Skeletal muscle satellite cell (primary cell): ENCODE measurements around the gene LRMDA.

ENCODE experiments used
- H3K27me3 ChIP-seq: 2 replicates; pipeline ENCODE4 v1.7.0; 2013; ENCODE audit warnings: low read length; ENCODE audit not compliant: control insufficient read depth, insufficient read depth
- H3K36me3 ChIP-seq: 2 replicates; pipeline ENCODE4 v1.7.0; 2013; ENCODE audit warnings: mild to moderate bottlenecking, control low read depth, low read length; ENCODE audit not compliant: insufficient read depth
- H3K4me1 ChIP-seq: 2 replicates; pipeline ENCODE4 v1.7.0; 2013; ENCODE audit warnings: low read length; ENCODE audit not compliant: control insufficient read depth, insufficient read depth
- H3K4me2 ChIP-seq: 2 replicates; pipeline ENCODE4 v1.7.0; 2013; ENCODE audit warnings: mild to moderate bottlenecking, low read length
- H3K4me3 ChIP-seq: 2 replicates; pipeline ENCODE4 v1.7.0; 2013; ENCODE audit warnings: low read length
- H3K9ac ChIP-seq: 2 replicates; pipeline ENCODE4 v1.7.0; 2013; ENCODE audit warnings: mild to moderate bottlenecking, low read depth, low read length, moderate library complexity
- H3K9me3 ChIP-seq: replicated peaks from 2 replicates; pipeline ENCODE4 v1.7.0; 2013; ENCODE audit warnings: mild to moderate bottlenecking, control low read depth, low read length

Gene LRMDA

DNA sequence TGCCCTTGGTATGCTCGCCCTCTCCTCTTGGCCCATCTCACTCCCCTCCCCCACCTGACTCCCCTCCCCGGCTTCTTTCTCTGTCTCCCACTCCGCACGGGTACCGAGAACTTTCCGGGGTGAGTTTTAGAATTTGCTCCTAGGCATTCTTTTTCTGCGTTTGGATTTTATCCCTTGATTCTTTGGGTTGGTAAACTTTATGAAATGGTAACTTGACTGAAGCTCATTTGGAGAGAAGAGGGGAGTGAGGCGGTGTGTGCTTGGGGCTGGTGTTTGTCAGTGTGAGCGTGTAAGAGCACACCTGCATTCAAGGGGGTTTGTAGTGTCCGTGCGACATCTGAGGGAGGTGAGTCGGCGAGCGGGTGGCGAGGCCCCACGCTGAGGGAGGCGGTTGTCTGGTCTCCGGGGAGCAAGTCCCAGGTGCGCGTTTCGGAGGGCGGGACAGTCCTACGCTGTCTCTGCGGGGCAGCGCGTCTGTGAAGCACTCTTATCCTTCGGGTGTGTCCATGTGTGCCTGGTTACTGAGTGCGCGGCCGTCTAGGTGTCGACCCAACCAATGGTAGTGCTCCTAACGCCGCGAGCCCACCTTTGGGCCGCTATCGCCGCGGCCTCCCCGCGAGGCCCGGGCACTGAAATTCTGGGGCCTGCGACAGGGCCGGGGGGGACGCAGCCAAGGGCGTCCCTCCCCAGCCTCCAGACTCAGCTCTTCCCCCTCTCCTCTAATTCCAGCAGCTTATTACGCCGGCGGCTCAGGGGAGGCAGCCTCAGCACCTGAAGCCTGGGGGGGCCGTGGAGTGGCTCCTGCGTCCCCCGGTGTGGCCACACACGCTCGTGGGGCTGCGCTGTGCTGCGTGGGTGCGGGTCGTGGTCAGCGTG, 27.2 kb upstream of the LRMDA start:
- H3K9ac ChIP-seq, result no peak overlapping the region
- no peaks in the 10 kb centered on the region for H3K9me3 ChIP-seq
- peak overlapping the region; percentile 95 for H3K4me3 ChIP-seq
- peaks cover 56% of the 10 kb centered on the region for H3K27me3 ChIP-seq
- H3K4me2 ChIP-seq, result peak overlapping the region; percentile 90
- H3K4me1 ChIP-seq, result peaks cover 20% of the 10 kb centered on the region
- H3K36me3 ChIP-seq, result peaks cover 2% of the 10 kb centered on the region

DNA sequence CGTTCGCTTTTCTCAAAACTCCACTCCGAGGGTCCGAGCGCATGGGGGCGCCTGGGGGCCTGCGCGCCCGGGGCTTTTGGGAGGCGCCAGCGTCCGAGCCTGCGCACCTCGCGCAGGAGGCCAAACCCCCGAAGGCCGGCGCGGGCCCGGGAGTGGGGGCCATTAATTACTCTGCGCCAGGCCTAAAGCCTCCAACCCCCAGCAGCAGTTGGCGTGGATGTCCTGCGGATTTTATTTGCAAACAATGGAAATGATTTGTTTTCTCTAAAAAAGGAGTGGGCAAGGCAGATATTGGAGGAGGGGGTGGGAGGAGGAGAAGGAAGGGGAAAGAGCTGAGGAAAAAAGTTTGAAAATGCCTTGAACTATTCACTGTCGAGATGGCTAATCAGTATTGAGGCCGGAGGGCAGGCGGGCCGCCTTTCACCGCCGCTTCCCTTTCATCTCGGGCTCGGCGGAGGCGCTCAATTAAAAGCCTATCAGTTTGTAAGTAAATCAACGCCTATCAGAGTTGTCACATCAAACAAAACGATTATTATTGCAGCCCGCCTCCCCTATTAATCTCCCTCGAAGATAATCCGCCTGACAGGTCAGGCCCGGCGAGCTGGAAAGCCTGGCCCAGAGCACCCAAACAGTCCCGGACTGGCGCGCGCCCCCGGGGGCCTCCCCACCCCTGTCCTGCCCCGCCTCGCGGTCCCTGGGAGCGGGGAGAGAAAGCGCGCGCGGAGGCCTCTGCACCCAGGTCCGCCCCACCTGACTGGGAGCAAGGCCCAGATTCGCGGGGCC, 26.4 kb upstream of the LRMDA start:
- no peak overlapping the region for H3K4me3 ChIP-seq
- no peaks in the 10 kb centered on the region for H3K9me3 ChIP-seq
- H3K4me1 ChIP-seq, result peaks cover 15% of the 10 kb centered on the region
- H3K27me3 ChIP-seq, result peaks cover 65% of the 10 kb centered on the region
- H3K4me2 ChIP-seq, result no peak overlapping the region
- no peaks in the 10 kb centered on the region for H3K36me3 ChIP-seq
- no peak overlapping the region for H3K9ac ChIP-seq

GRCh38 chr10:75405598-75406461, 25.6 kb upstream of the LRMDA start:
- H3K9ac ChIP-seq, result no peak overlapping the region
- peaks cover 73% of the 10 kb centered on the region for H3K27me3 ChIP-seq
- H3K4me3 ChIP-seq, result no peak overlapping the region
- no peak overlapping the region for H3K4me2 ChIP-seq
- no peaks in the 10 kb centered on the region for H3K36me3 ChIP-seq
- H3K4me1 ChIP-seq, result peaks cover 15% of the 10 kb centered on the region
- no peaks in the 10 kb centered on the region for H3K9me3 ChIP-seq

- Histone ChIP-seq H3K9ac (no peak overlapping the region), H3K4me2 (peak overlapping the region; percentile 87), H3K9me3 (no peaks in the 10 kb centered on the region), H3K4me1 (peaks cover 15% of the 10 kb centered on the region), H3K36me3 (no peaks in the 10 kb centered on the region), H3K4me3 (no peak overlapping the region), H3K27me3 (peaks cover 81% of the 10 kb centered on the region)
Measured at GRCh38 chr10:75406462-75407223, 24.8 kb upstream of the LRMDA start.

GRCh38 chr10:75407224-75407712, 24.2 kb upstream of the LRMDA start:
- H3K9ac ChIP-seq, result no peak overlapping the region
- H3K9me3 ChIP-seq, result no peaks in the 10 kb centered on the region
- peak overlapping the region; percentile 87 for H3K4me2 ChIP-seq
- peak overlapping the region; percentile 74 for H3K4me3 ChIP-seq
- no peaks in the 10 kb centered on the region for H3K36me3 ChIP-seq
- H3K4me1 ChIP-seq, result peaks cover 15% of the 10 kb centered on the region
- H3K27me3 ChIP-seq, result peaks cover 84% of the 10 kb centered on the region

DNA sequence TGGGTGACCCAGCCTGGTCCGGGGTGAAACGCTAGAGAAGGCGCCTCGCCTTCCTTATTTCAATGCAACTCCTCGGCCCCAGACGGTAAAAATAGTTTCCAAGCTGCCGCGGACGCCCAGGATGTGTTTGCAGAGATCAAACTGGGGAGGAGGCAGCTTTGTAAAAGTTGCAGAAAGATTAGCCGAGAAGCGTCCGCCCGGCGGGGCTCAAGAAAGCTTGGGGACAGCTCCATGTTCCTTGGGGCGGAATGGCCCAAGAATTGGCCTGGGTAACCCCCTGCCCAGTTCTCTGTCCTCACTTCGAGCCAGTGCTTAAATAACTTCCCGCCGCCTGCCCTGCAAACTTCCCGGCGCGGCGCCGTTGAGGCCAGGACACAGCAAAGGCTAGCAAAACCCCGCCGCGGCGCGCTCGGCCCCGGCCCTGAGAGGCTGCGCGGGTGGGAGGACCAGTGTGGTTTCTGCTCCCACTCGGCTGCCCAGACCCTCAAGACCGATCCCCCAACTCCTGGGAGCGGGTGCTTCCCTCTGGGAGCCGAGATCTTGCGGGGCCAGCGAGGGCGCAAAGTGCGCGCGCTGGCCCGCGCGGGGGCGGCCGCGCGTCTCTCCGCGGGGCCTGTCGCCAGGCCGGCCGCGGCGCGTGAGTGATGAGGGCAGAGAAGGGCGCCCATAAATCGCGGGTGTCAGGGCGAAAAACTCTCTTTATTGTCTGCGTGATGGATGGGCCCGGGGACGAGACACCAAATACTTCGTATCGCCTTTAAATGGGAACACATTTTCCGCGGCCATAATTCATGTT, 23.5 kb upstream of the LRMDA start:
- Histone ChIP-seq H3K36me3 (no peaks in the 10 kb centered on the region), H3K9me3 (no peaks in the 10 kb centered on the region), H3K9ac (peak overlapping the region; percentile 79), H3K4me1 (peaks cover 13% of the 10 kb centered on the region), H3K4me2 (peak overlapping the region; percentile 87), H3K27me3 (peaks cover 88% of the 10 kb centered on the region), H3K4me3 (peak overlapping the region; percentile 74)

- Histone ChIP-seq H3K9ac (peak overlapping the region; percentile 79), H3K27me3 (peaks cover 82% of the 10 kb centered on the region), H3K9me3 (no peaks in the 10 kb centered on the region), H3K4me3 (peak overlapping the region; percentile 74), H3K4me1 (peaks cover 7% of the 10 kb centered on the region), H3K36me3 (no peaks in the 10 kb centered on the region), H3K4me2 (peak overlapping the region; percentile 87)
Measured at GRCh38 chr10:75408509-75408875, 22.9 kb upstream of the LRMDA start.

DNA sequence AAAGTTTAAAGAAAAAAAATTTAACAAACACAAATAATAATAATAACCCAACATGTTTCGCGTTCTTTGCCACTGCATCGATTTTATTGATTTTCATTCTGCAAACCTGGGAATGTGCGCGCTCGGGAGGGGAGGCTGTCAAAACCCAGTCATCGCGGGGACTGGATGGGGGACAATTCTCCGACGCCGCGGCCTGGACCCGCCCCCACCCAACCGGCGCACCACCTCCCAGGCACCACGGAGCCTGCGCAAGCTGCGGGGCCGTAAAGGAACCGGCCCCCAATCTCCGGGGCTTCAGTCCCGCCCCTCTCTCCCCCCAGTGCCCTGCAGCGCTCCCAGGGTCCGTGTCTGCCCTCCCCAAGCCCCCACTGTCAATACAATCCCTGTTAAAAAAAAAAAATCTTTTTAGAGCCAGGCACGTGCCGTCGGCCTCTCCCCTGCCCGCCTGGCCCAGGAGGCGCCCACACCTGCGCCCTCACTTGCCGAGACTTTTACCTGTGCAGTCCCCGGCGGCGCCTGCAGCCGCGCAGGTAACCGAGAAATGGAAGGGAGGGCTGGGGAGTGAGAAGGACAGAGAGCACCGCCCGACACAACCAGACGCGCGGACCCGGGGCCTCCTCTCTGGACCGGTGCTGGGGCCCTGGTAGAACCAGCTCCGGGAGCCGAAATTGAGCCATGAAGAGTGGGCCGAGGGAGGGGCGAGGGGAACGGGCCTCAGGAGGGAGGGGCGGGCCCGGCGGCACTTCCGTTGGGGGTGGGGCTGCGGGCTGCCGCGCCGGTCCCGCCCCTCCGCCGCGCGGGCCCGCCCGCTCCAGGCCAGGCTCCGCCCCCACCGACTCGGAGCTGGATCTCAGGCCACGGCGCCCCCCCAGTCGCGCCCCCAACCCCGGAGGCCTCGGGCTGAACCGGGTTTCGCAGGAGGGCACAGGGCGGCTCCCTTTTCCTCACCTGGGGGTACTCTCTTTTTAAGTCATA, 22.2 kb upstream of the LRMDA start:
- H3K9me3 ChIP-seq, result no peaks in the 10 kb centered on the region
- H3K36me3 ChIP-seq, result no peaks in the 10 kb centered on the region
- peak overlapping the region; percentile 74 for H3K4me3 ChIP-seq
- peaks cover 6% of the 10 kb centered on the region for H3K4me1 ChIP-seq
- peaks cover 81% of the 10 kb centered on the region for H3K27me3 ChIP-seq
- peak overlapping the region; percentile 87 for H3K4me2 ChIP-seq
- H3K9ac ChIP-seq, result peak overlapping the region; percentile 79

DNA sequence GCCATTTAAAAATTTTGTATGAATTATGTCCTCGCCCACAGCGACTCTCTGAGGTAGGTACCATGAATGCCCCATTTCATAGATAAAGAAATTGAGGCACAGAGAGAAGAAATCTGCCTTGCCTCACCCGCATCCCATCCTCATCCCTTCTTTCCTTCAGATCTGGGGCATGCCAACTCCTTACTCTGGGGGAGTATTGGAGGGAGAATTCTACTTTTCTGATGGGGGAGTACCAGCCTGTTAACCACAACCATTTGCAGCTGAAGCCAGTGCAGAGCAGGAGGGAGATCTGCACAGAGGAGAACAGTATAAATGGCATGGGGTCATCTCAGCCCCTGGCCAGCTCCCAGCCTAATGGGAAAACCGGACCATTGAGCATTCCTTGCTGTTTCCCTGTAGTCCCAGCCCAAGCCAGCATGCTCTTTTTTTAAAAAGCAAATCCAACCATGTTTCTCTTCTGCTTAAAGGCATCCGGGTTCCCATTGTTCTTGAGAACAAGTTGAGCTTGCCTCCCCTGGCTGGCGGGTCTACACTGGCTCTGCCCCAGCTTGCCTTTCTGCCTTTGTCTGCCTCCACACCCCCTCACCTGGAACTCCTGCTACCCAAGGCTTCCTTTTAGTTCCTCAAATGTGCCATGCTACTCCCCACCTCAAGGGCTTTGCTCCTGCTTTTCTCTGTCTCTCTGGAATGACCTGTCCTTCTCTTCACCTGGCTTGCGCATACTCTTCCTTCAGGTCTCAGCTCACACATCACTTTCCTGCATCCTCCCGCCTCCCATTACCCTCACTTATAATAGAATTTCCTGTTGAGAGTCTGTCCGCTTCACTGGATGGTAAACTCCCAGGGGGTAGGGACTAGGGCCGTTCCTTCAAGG, 21.1 kb upstream of the LRMDA start:
- peaks cover 6% of the 10 kb centered on the region for H3K4me1 ChIP-seq
- no peaks in the 10 kb centered on the region for H3K36me3 ChIP-seq
- no peak overlapping the region for H3K4me2 ChIP-seq
- H3K9me3 ChIP-seq, result no peaks in the 10 kb centered on the region
- H3K4me3 ChIP-seq, result no peak overlapping the region
- peaks cover 81% of the 10 kb centered on the region for H3K27me3 ChIP-seq
- H3K9ac ChIP-seq, result no peak overlapping the region
